HG02973 (cell line): ENCODE measurements around the gene TCP11L1.

Experiments used
- ATAC-seq: cut with Tn5 transposase; IDR thresholded peaks from one replicate; pipeline ENCODE4 v1.9.1; 2021; ENCODE audit warnings: moderate library complexity; ENCODE audit not compliant: unreplicated experiment

TCP11L1 gene

GRCh38 chr11:33039274-33040032 is at the start of gene TCP11L1:
Gene TCP11L1 (plus strand): TSS chr11:33039572. CDS start chr11:33043774, 4,202 bp downstream.
- peak; percentile 74 for ATAC-seq

- ATAC-seq: no peak
Observed at GRCh38 chr11:32990481-32990880, 48.9 kb upstream of the TCP11L1 start.

GRCh38 chr11:32991427-32991826 is 47.9 kb upstream of the TCP11L1 start:
- ATAC-seq: no peak

- no peak for ATAC-seq
Observed at GRCh38 chr11:32991898-32992297, 47.5 kb upstream of the TCP11L1 start.

GRCh38 chr11:33000181-33000580 is 39.2 kb upstream of the TCP11L1 start:
- no peak for ATAC-seq

GRCh38 chr11:33001281-33001680 is 38.1 kb upstream of the TCP11L1 start:
- no peak for ATAC-seq

GRCh38 chr11:33001751-33002542 is 37.4 kb upstream of the TCP11L1 start:
- no peak for ATAC-seq

- ATAC-seq: no peak
Observed at GRCh38 chr11:33005175-33005574, 34.2 kb upstream of the TCP11L1 start.

- ATAC-seq: no peak
Observed at GRCh38 chr11:33006010-33006409, 33.4 kb upstream of the TCP11L1 start.

- ATAC-seq: no peak
Observed at GRCh38 chr11:33013755-33014154, 25.6 kb upstream of the TCP11L1 start.

- peak; percentile 83 for ATAC-seq
Observed at GRCh38 chr11:33015621-33016551, 23.5 kb upstream of the TCP11L1 start, which contains the start of gene DEPDC7. Gene DEPDC7 (plus strand): TSS chr11:33015878. CDS start chr11:33015956, 78 bp downstream.

- ATAC-seq: no peak
Observed at GRCh38 chr11:33016654-33017053, 22.7 kb upstream of the TCP11L1 start.

GRCh38 chr11:33017478-33017877 is 21.9 kb upstream of the TCP11L1 start:
- no peak for ATAC-seq

- ATAC-seq: no peak
Observed at GRCh38 chr11:33017965-33018364, 21.4 kb upstream of the TCP11L1 start.

- ATAC-seq: no peak
Observed at GRCh38 chr11:33018840-33019239, 20.5 kb upstream of the TCP11L1 start.

- ATAC-seq: no peak
Observed at GRCh38 chr11:33021501-33021900, 17.9 kb upstream of the TCP11L1 start.

- no peak for ATAC-seq
Observed at GRCh38 chr11:33021937-33022336, 17.4 kb upstream of the TCP11L1 start.

- no peak for ATAC-seq
Observed at GRCh38 chr11:33025339-33025722, 14.0 kb upstream of the TCP11L1 start.

GRCh38 chr11:33027233-33027632 is 12.1 kb upstream of the TCP11L1 start:
- no peak for ATAC-seq

GRCh38 chr11:33027846-33028536 is 11.4 kb upstream of the TCP11L1 start:
- ATAC-seq: no peak
